Cardiac muscle cell (in vitro differentiated cells and primary cell): ENCODE measurements around the gene PIN1. TPM values are rescaled to one million over a fixed set of nuclear protein-coding genes. Genes with fewer than 3 reads are reported as not detected.
A peak's percentile ranks its signal among the peaks of the same experiment; 100 is the strongest.

Experiments used
- DNase-seq, 2 donors: peaks; one replicate each; pipeline versions ENCODE4 v3.0.0 to v3.0.0-alpha.2; 2010 to 2017; ENCODE audit warnings: low read depth in 1 of 2, low spot score in 1 of 2
- H3K27ac ChIP-seq: fragments of 200-600 bp; sonication (generic); 2 replicates; pipeline ENCODE4 v1.5.1; 2016
- H3K27me3 ChIP-seq: fragments of 200-600 bp; sonication (generic); 2 replicates; pipeline ENCODE4 v1.6.0; 2016; ENCODE audit warnings: control low read depth
- H3K36me3 ChIP-seq: fragments of 200-600 bp; sonication (generic); 2 replicates; pipeline ENCODE4 v1.5.1; 2016; ENCODE audit warnings: control low read depth
- H3K4me1 ChIP-seq: fragments of 200-600 bp; sonication (generic); 2 replicates; pipeline ENCODE4 v1.8.1; 2017; ENCODE audit warnings: low read depth, mild to moderate bottlenecking, mixed run types
- H3K4me3 ChIP-seq: fragments of 200-600 bp; sonication (generic); 2 replicates; pipeline ENCODE4 v1.5.1; 2016; ENCODE audit warnings: mild to moderate bottlenecking
- H3K9me3 ChIP-seq: fragments of 200-600 bp; sonication (generic); 2 replicates; pipeline ENCODE4 v1.5.1; 2017; ENCODE audit warnings: low read depth, mild to moderate bottlenecking, control low read depth
- polyA plus RNA-seq: library from polyadenylated mRNA; unstranded; fragments of >200 nt; fragmentation: Nextera tagmentation; extraction: Ambion mirVana; gene quantifications from 2 replicates; pipeline ENCODE4 v1.2.1, GENCODE V29; 2016
- total RNA-seq: library from RNA; depleted of rRNA; stranded (reverse); fragments of >200 nt; gene quantifications from 2 replicates; pipeline ENCODE4 v1.2.3, GENCODE V29; 2016
- TF ChIP-seq, protein P1 (sequence below): IDR thresholded peaks from 2 replicates; pipeline ENCODE4 v1.5.1; 2012; ENCODE audit warnings: low read depth, mild to moderate bottlenecking, low read length

PIN1 gene
- total and polyA plus RNA-seq, 2 experiments from 2014 or later, result 221 to 309 TPM

DNA sequence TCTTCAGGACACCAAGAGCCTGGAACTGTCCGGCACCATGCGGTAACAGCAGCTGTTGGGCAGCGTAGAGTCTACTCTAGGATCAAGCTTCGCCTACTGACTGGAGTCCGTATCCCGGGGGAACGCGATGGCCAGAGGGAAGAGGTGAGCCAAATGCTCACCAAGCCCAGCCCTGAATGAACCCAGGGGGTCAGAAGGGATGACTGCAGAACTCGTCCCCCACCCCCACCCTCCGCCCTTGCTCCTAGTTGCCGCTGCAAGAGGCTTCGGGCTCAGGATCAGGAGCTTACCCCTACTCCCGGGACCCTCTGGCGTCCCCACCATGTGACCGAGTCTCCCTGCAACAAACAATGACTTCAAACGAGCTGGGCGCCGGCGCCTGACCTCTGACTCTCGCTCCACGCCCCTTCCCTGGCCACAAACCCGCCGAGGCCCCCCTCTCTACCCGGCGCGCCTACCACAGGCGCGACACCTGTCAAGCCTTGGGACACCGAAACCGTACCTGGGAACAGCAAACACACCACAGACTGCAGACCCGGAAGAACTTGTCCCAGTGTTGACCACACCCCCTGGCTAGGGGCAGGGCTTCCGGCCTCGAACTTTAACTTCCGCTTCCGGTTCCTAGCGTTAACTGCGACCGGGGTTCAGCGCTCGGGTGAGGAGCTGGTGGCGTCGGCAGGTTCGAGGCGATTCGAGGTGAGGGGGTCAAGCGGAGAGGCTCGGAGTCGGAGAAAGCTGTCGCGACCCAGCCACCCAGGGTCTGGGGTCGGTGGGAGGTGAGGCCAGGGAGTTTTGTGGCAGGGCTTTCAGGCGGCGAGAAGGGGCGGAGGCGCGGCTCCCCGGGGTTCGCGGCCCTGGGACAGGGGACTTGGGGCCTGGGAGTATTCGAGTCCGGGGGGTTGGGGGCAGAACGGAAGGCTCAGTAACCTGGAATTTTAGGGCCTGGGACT lies 7.6 kb upstream of the PIN1 start, which contains the start of gene UBL5:
Gene UBL5, plus strand, starts transcription at position 630 of the 950 bp plus-strand sequence. CDS start 420 bp downstream, outside the sequence.
- peak; percentile 82 to 93 for DNase-seq
- H3K36me3 ChIP-seq, result peaks cover 6% of the 10 kb centered on the region
- no peaks in the 10 kb centered on the region for H3K27me3 ChIP-seq
- TF ChIP-seq, protein P1, sequence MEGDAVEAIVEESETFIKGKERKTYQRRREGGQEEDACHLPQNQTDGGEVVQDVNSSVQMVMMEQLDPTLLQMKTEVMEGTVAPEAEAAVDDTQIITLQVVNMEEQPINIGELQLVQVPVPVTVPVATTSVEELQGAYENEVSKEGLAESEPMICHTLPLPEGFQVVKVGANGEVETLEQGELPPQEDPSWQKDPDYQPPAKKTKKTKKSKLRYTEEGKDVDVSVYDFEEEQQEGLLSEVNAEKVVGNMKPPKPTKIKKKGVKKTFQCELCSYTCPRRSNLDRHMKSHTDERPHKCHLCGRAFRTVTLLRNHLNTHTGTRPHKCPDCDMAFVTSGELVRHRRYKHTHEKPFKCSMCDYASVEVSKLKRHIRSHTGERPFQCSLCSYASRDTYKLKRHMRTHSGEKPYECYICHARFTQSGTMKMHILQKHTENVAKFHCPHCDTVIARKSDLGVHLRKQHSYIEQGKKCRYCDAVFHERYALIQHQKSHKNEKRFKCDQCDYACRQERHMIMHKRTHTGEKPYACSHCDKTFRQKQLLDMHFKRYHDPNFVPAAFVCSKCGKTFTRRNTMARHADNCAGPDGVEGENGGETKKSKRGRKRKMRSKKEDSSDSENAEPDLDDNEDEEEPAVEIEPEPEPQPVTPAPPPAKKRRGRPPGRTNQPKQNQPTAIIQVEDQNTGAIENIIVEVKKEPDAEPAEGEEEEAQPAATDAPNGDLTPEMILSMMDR, result no peak
- no peaks in the 10 kb centered on the region for H3K9me3 ChIP-seq
- H3K4me1 ChIP-seq, result no peaks in the 10 kb centered on the region
- peak within 1 kb of the TSS; percentile 81 for H3K27ac ChIP-seq
- peak within 1 kb of the TSS; percentile 92 for H3K4me3 ChIP-seq

DNA sequence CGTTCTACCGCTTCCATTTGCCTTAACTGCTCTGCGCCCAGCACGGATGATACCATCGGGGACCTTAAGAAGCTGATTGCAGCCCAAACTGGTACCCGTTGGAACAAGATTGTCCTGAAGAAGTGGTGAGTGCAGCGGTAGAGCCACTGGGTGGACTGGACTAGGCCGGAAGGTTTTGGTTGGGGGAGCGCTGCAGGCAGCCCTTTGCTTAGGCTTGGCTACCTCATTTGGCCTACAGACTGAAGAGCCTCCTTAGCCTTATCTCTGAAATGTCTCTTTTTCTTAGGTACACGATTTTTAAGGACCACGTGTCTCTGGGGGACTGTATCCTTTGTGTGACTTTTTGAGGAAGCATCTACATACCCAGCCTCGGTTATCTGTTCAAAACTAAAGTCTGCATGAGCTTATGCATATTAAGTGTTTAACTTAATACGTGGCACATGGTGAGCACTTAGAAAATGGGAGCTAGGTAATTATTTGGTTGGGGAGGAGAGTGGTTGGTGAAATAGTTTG lies 6.5 kb upstream of the PIN1 start:
- TF ChIP-seq, protein P1, result no peak
- Histone ChIP-seq H3K4me1 (no peaks in the 10 kb centered on the region), H3K4me3 (peak overlapping the region; percentile 92), H3K27ac (peak overlapping the region; percentile 81), H3K36me3 (peaks cover 6% of the 10 kb centered on the region), H3K27me3 (no peaks in the 10 kb centered on the region), H3K9me3 (no peaks in the 10 kb centered on the region)
- DNase-seq, result no peak

DNA sequence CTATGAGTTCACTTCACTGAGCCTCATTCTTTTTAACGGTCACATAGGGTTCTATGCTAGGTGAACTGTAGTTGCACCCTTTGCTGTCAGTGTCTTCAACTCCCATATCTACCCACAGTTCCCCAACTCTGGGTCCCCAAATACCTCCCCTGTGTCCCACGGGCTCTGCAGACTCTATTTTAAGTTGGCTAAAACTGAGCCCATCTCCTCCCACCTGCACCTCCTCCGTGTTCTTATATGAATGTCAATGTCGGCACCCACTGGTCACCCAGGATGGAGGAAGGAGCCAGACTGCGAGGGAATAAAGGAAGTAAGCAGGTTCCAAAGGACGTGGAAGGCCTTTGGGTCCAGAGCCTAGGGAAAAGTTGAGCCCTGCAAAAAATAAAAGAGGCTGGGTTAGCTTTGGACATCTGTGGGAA lies 802 bp upstream of the PIN1 start:
- Histone ChIP-seq H3K27me3 (no peaks in the 10 kb centered on the region), H3K36me3 (peaks cover 6% of the 10 kb centered on the region), H3K4me1 (no peaks in the 10 kb centered on the region), H3K4me3 (peak overlapping the region; percentile 18), H3K27ac (no peak overlapping the region), H3K9me3 (no peaks in the 10 kb centered on the region)
- TF ChIP-seq, protein P1, result no peak
- no peak for DNase-seq

- no peaks in the 10 kb centered on the region for H3K9me3 ChIP-seq
- peak overlapping the region; percentile 86 for H3K4me3 ChIP-seq
- H3K36me3 ChIP-seq, result peaks cover 11% of the 10 kb centered on the region
- no peak overlapping the region for H3K27ac ChIP-seq
- TF ChIP-seq, protein P1, result no peak
- no peaks in the 10 kb centered on the region for H3K4me1 ChIP-seq
- DNase-seq, result no peak
- H3K27me3 ChIP-seq, result no peaks in the 10 kb centered on the region
Observed at GRCh38 chr19:9835507-9835949, 410 bp downstream of the PIN1 start.

- Histone ChIP-seq H3K4me1 (no peaks in the 10 kb centered on the region), H3K36me3 (peaks cover 16% of the 10 kb centered on the region), H3K27me3 (no peaks in the 10 kb centered on the region), H3K4me3 (peak overlapping the region; percentile 86), H3K9me3 (no peaks in the 10 kb centered on the region), H3K27ac (no peak overlapping the region)
- TF ChIP-seq, protein P1, result no peak
- DNase-seq, result peak; percentile 4 to 37
Observed at GRCh38 chr19:9836021-9836420, 903 bp downstream of the PIN1 start.
